ENCODE measurements around the gene PTF1A.

GRCh38 chr10:23147035-23147434 is 45.1 kb upstream of the PTF1A start:
- TF ChIP-seq FOXM1 (IDR thresholded peaks at IDR 0.05; ENCODE audit: borderline replicate concordance) (no peak), PKNOX1 (IDR thresholded peaks at IDR 0.05) (no peak), SP1 (IDR thresholded peaks at IDR 0.05) (no peak), NFRKB (IDR thresholded peaks at IDR 0.05) (no peak), BHLHE40 (IDR thresholded peaks at IDR 0.05; ENCODE audit: borderline replicate concordance) (no peak), FOXK2 (IDR thresholded peaks at IDR 0.05) (no peak), FOXA1 (IDR thresholded peaks at IDR 0.05) (no peak), TARDBP (IDR thresholded peaks at IDR 0.05) (no peak), SUZ12 (IDR thresholded peaks at IDR 0.05) (no peak), ELF4 (IDR thresholded peaks at IDR 0.05) (no peak), ZNF384 (IDR thresholded peaks at IDR 0.05) (no peak), HDGF (IDR thresholded peaks at IDR 0.05; ENCODE audit: borderline replicate concordance) (no peak)

All from HEK293T (cell line).